Activated B cell treated with CpG ODN at 0.5 μM for 24 hours (primary cell): Measurements from ENCODE around the gene ADARB2. TPM values are rescaled to one million over a fixed set of nuclear protein-coding genes. Genes with fewer than 3 reads are reported as not detected.

ENCODE experiments used
- ATAC-seq: fragments of 200-7000 bp; cut with Tn5 transposase; one replicate; pipeline ENCODE4 v1.10.0; 2021; ENCODE audit warnings: low read depth, mild to moderate bottlenecking, moderate library complexity
- CTCF ChIA-PET: fragments of 350-600 bp; sonication (Branson Sonifier 250); formaldehyde crosslinking; loops from one replicate; lab custom pipeline; 2021; ENCODE audit warnings: antibody characterized with exemption; lab: Charles Lee
- POLR2A ChIA-PET: fragments of 350-600 bp; sonication (Branson Sonifier 250); formaldehyde crosslinking; loops from one replicate; lab custom pipeline; 2021; ENCODE audit warnings: antibody characterized with exemption; lab: Charles Lee
- DNase-seq: peaks from one replicate; pipeline ENCODE4 v3.0.0; 2022
- H3K27ac Mint-ChIP-seq: one replicate; pipeline ENCODE4 v1.8.0; 2020; ENCODE audit warnings: mixed read lengths
- H3K27me3 Mint-ChIP-seq: one replicate; pipeline ENCODE4 v1.8.0; 2021; ENCODE audit warnings: mixed read lengths
- H3K36me3 Mint-ChIP-seq: one replicate; pipeline ENCODE4 v1.8.0; 2021; ENCODE audit warnings: low read depth, mixed read lengths
- H3K4me1 Mint-ChIP-seq: one replicate; pipeline ENCODE4 v1.8.0; 2021; ENCODE audit warnings: mixed read lengths
- H3K4me3 Mint-ChIP-seq: one replicate; pipeline ENCODE4 v1.8.0; 2020; ENCODE audit warnings: mild to moderate bottlenecking, mixed read lengths
- H3K9me3 Mint-ChIP-seq: one replicate; pipeline ENCODE4 v1.8.0; 2020; ENCODE audit warnings: mixed read lengths
- CTCF ChIP-seq: fragments of 200-600 bp; IDR thresholded peaks from one replicate; pipeline ENCODE4 v1.8.0; 2022; ENCODE audit warnings: antibody characterized with exemption, mild to moderate bottlenecking
- intact Hi-C: fragments of 100-400 bp; cut with micrococcal nuclease; formaldehyde crosslinking; loops from one replicate; pipeline ENCODE4 v1.15.1; 2024
- total RNA-seq: library from RNA; stranded (reverse); gene quantifications from 2 replicates; pipeline ENCODE4 v1.2.3, GENCODE V29; 2022

The ADARB2 gene
- total RNA-seq, 1 donor from 2014 or later: 0.11 TPM

GRCh38 chr10:1626835-1627234, 110.5 kb downstream of the ADARB2 start:
- peaks cover 12% of the 10 kb centered on the region for H3K27me3 Mint-ChIP-seq
- peaks cover 7% of the 10 kb centered on the region for H3K4me1 Mint-ChIP-seq
- ChIA-PET POLR2A (no interaction called here), CTCF (no interaction called here)
- intact Hi-C loops: no loop called here
- no peaks in the 10 kb centered on the region for H3K9me3 Mint-ChIP-seq
- DNase-seq: no peak
- H3K36me3 Mint-ChIP-seq: no peaks in the 10 kb centered on the region
- H3K4me3 Mint-ChIP-seq: no peak overlapping the region
- no peak overlapping the region for H3K27ac Mint-ChIP-seq
- no peak for TF ChIP-seq CTCF
- no peak for ATAC-seq

GRCh38 chr10:1626410-1626809, 110.9 kb downstream of the ADARB2 start:
- ATAC-seq (no peak), DNase-seq (no peak)
- Mint-ChIP-seq H3K4me3 (no peak overlapping the region), H3K27ac (no peak overlapping the region), H3K36me3 (no peaks in the 10 kb centered on the region), H3K27me3 (peaks cover 10% of the 10 kb centered on the region), H3K4me1 (peaks cover 7% of the 10 kb centered on the region), H3K9me3 (no peaks in the 10 kb centered on the region)
- TF ChIP-seq CTCF: no peak
- ChIA-PET CTCF (no interaction called here), POLR2A (no interaction called here)
- intact Hi-C loops: no loop called here

DNA sequence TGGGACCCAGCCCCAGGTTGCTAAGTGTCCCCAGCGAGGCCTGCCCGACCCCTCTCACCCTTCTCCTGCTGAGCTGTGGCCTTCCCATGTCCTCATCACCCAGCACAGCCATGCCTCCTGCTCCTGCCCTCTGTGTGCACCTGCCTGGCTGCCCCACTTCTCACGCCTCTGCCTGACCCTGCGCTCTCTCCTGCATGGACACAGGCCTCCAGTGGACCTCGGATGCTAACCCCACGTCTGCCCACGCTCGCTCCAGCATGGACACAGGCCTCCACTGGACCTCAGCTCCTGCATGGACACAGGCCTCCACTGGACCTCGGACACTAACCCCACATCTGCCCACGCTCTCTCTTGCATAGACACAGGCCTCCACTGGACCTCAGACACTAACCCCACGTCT, 111.6 kb downstream of the ADARB2 start:
- DNase-seq: no peak
- ChIA-PET POLR2A (no interaction called here), CTCF (no interaction called here)
- Mint-ChIP-seq H3K27ac (no peak overlapping the region), H3K4me1 (peaks cover 7% of the 10 kb centered on the region), H3K27me3 (peaks cover 5% of the 10 kb centered on the region), H3K4me3 (no peak overlapping the region), H3K36me3 (no peaks in the 10 kb centered on the region), H3K9me3 (no peaks in the 10 kb centered on the region)
- no peak for ATAC-seq
- no peak for TF ChIP-seq CTCF
- intact Hi-C loops: no loop called here

GRCh38 chr10:1625079-1625478, 112.2 kb downstream of the ADARB2 start:
- CTCF ChIA-PET: no interaction called here
- intact Hi-C loops: no loop called here
- Mint-ChIP-seq H3K27me3 (peaks cover 5% of the 10 kb centered on the region), H3K27ac (no peak overlapping the region), H3K4me3 (no peak overlapping the region), H3K36me3 (no peaks in the 10 kb centered on the region), H3K4me1 (peaks cover 7% of the 10 kb centered on the region), H3K9me3 (no peaks in the 10 kb centered on the region)
- POLR2A ChIA-PET: no interaction called here
- no peak for TF ChIP-seq CTCF
- no peak for DNase-seq
- no peak for ATAC-seq

- no peak for TF ChIP-seq CTCF
- ATAC-seq (no peak), DNase-seq (no peak)
- no peak overlapping the region for H3K27ac Mint-ChIP-seq
- POLR2A ChIA-PET: no interaction called here
- H3K9me3 Mint-ChIP-seq: no peaks in the 10 kb centered on the region
- peaks cover under 1% of the 10 kb centered on the region for H3K4me1 Mint-ChIP-seq
- H3K4me3 Mint-ChIP-seq: no peak overlapping the region
- H3K27me3 Mint-ChIP-seq: no peaks in the 10 kb centered on the region
- intact Hi-C loops: no loop called here
- H3K36me3 Mint-ChIP-seq: no peaks in the 10 kb centered on the region
- CTCF ChIA-PET: no interaction called here
These were observed 113.1 kb downstream of the ADARB2 start for GRCh38 chr10:1624240-1624639.
